Large intestine (tissue), 3 donors: ENCODE data around the gene PRPF38A. TPM values are rescaled to one million over a fixed set of nuclear protein-coding genes. Genes with fewer than 3 reads are reported as not detected.
A peak's percentile ranks its signal among the peaks of the same experiment; 100 is the strongest.

ENCODE experiments used
- DNase-seq, 2 donors: peaks; one replicate each; pipeline versions ENCODE4 v3.0.0 to v3.0.0-alpha.2; 2013
- H3K27ac ChIP-seq: one replicate; pipeline ENCODE4 v1.5.1; 2013; ENCODE audit warnings: low read length
- H3K27me3 ChIP-seq: 2 replicates; pipeline ENCODE4 v1.6.1; 2013; ENCODE audit warnings: low read length; ENCODE audit not compliant: control insufficient read depth, insufficient read depth
- H3K36me3 ChIP-seq: 2 replicates; pipeline ENCODE4 v1.6.1; 2013; ENCODE audit warnings: low read length; ENCODE audit not compliant: control insufficient read depth, insufficient read depth
- H3K4me1 ChIP-seq: one replicate; pipeline ENCODE4 v1.6.1; 2013; ENCODE audit warnings: low read length; ENCODE audit not compliant: control insufficient read depth, insufficient read depth
- H3K4me3 ChIP-seq: one replicate; pipeline ENCODE4 v1.5.1; 2013; ENCODE audit warnings: low read length
- H3K9me3 ChIP-seq: one replicate; pipeline ENCODE4 v1.6.1; 2013; ENCODE audit warnings: mild to moderate bottlenecking, low read depth, low read length, moderate library complexity; ENCODE audit not compliant: control insufficient read depth
- WGBS: methylation state at CpG from one replicate; pipeline ENCODE4 v1.1.5; 2013; ENCODE audit warnings: low lambda C conversion rate; ENCODE audit not compliant: insufficient coverage; 5-methylcytosine and 5-hydroxymethylcytosine counted together
- polyA plus RNA-seq: library from polyadenylated mRNA; unstranded; fragments of 120-200 nt; gene quantifications from one replicate; pipeline ENCODE4 v1.2.1, GENCODE V29; 2013

Gene PRPF38A
- polyA plus RNA-seq, 1 donor = 51.0 TPM

DNA sequence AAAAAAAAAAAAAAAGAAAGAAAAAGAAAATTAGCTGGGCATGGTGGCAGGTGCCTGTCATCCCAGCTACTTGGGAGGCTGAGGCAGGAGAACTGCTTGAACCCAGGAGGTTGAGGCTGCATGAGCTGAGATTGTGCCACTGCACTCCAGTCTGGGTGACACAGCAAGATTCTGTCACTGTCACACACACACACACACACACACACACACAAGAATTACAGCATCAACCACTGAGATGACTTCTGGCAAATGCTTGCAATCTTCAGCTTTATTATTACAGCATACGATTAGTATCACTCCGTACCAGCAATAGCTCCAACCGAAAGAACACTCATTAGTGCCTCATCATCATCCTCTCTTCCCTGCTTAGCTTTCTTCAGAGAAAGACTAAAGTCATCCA lies 4.8 kb upstream of the PRPF38A start:
- DNase-seq = no peak
- no peaks in the 10 kb centered on the region for H3K27me3 ChIP-seq
- H3K36me3 ChIP-seq = peaks cover 4% of the 10 kb centered on the region
- H3K4me3 ChIP-seq = no peak overlapping the region
- H3K4me1 ChIP-seq = peaks cover 7% of the 10 kb centered on the region
- 96% methylated on average over 3 of the region's 3 CpGs for WGBS
- H3K9me3 ChIP-seq = no peaks in the 10 kb centered on the region
- H3K27ac ChIP-seq = no peak overlapping the region

- Histone ChIP-seq H3K9me3 (no peaks in the 10 kb centered on the region), H3K36me3 (peaks cover 4% of the 10 kb centered on the region), H3K4me3 (no peak overlapping the region), H3K27me3 (no peaks in the 10 kb centered on the region), H3K27ac (no peak overlapping the region), H3K4me1 (peaks cover 7% of the 10 kb centered on the region)
- whole genome bisulfite sequencing = 100% methylated on average over 2 of the region's 6 CpGs
- no peak for DNase-seq
Measured at GRCh38 chr1:52400131-52400530, 4.3 kb upstream of the PRPF38A start.

- Histone ChIP-seq H3K4me3 (no peak overlapping the region), H3K36me3 (peaks cover 7% of the 10 kb centered on the region), H3K9me3 (no peaks in the 10 kb centered on the region), H3K4me1 (peaks cover 7% of the 10 kb centered on the region), H3K27me3 (no peaks in the 10 kb centered on the region), H3K27ac (peak overlapping the region; percentile 27)
- peak; percentile 45 to 71 for DNase-seq
- WGBS = no CpG with 5 or more reads among the region's 3 CpGs
Measured at GRCh38 chr1:52402860-52403240, 1.6 kb upstream of the PRPF38A start.

DNA sequence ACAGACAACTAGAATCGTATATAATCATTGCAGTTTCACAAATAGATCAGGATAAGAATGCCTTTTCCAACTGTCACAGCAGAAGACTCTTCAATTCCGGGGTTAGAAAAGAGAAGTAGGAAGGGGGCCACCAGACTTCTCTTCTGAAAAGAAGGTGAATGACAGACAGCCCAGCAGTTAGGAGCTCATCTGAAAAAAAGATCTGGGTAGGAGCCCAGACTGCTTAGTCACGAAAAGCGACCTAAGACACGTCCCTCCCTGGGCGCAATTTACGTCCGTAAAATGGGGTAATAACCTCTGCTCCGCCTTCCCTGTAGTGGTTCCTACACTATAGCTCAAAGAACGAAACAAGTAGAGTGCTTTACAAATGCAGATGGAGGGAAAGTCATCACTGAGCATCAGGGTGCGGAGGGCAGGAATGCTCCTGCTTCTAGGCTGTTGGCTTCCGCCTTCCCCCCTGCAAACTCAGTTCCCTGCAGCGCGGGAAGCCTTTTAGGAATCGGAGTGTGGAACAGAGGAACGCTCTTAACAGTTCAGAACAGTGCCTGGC lies 761 bp upstream of the PRPF38A start:
- H3K36me3 ChIP-seq = peaks cover 13% of the 10 kb centered on the region
- no peaks in the 10 kb centered on the region for H3K9me3 ChIP-seq
- H3K27me3 ChIP-seq = no peaks in the 10 kb centered on the region
- H3K4me3 ChIP-seq = peak overlapping the region; percentile 83
- H3K27ac ChIP-seq = peak overlapping the region; percentile 93
- H3K4me1 ChIP-seq = peaks cover 7% of the 10 kb centered on the region
- WGBS = no CpG with 5 or more reads among the region's 16 CpGs
- peak; percentile 13 to 41 for DNase-seq

GRCh38 chr1:52404975-52405338 lies 555 bp downstream of the PRPF38A start:
- WGBS = no CpG with 5 or more reads among the region's 8 CpGs
- DNase-seq = no peak
- Histone ChIP-seq H3K4me1 (peaks cover 7% of the 10 kb centered on the region), H3K4me3 (peak overlapping the region; percentile 83), H3K27me3 (no peaks in the 10 kb centered on the region), H3K36me3 (peaks cover 25% of the 10 kb centered on the region), H3K27ac (peak overlapping the region; percentile 93), H3K9me3 (no peaks in the 10 kb centered on the region)

DNA sequence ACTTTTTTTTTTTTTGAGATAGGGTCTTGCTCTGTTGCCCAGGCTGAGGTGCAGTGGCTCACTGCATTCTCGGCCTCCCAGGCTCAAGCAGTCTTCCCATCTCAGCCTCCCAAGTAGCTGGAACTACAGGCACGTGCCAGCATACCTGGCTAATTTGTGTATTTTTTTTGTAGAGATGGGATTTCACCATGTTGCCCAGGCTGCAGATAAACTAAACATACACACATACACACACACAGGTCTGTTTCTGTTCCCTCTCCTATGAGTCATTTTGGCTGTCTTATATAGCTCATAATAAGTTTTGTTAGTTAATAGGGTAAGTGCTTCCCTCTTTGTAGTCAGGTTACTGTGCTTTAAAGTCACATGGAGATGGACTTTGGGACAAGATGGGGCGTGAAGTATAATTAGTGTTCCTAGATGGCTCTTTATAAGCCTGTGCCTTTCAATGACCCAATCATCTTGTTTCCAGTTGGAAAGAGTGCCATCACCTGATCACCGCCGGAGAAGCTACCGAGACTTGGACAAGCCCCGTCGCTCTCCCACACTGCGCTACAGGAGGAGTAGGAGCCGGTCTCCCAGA lies 9.1 kb downstream of the PRPF38A start:
- Histone ChIP-seq H3K4me3 (no peak overlapping the region), H3K27me3 (no peaks in the 10 kb centered on the region), H3K36me3 (peaks cover 87% of the 10 kb centered on the region), H3K9me3 (no peaks in the 10 kb centered on the region), H3K4me1 (no peaks in the 10 kb centered on the region), H3K27ac (peak overlapping the region; percentile 45)
- peak in 1 of 2 donors; percentile 37 for DNase-seq
- WGBS = no CpG with 5 or more reads among the region's 10 CpGs

- H3K4me3 ChIP-seq = no peak overlapping the region
- H3K36me3 ChIP-seq = peaks cover 74% of the 10 kb centered on the region
- H3K9me3 ChIP-seq = no peaks in the 10 kb centered on the region
- DNase-seq = no peak
- no peaks in the 10 kb centered on the region for H3K4me1 ChIP-seq
- H3K27ac ChIP-seq = no peak overlapping the region
- H3K27me3 ChIP-seq = no peaks in the 10 kb centered on the region
Measured at GRCh38 chr1:52414942-52415341, 10.5 kb downstream of the PRPF38A start.

GRCh38 chr1:52416811-52417210 lies 12.4 kb downstream of the PRPF38A start:
- DNase-seq = no peak
- Histone ChIP-seq H3K27me3 (no peaks in the 10 kb centered on the region), H3K27ac (no peak overlapping the region), H3K36me3 (peaks cover 64% of the 10 kb centered on the region), H3K4me1 (no peaks in the 10 kb centered on the region), H3K9me3 (no peaks in the 10 kb centered on the region), H3K4me3 (no peak overlapping the region)
- 82% methylated on average over 2 of the region's 2 CpGs for WGBS

- Histone ChIP-seq H3K27ac (no peak overlapping the region), H3K4me1 (no peaks in the 10 kb centered on the region), H3K9me3 (no peaks in the 10 kb centered on the region), H3K27me3 (no peaks in the 10 kb centered on the region), H3K4me3 (no peak overlapping the region), H3K36me3 (peaks cover 46% of the 10 kb centered on the region)
- peak in 1 of 2 donors; percentile 30 for DNase-seq
- 20% methylated on average over 1 of the region's 1 CpG for WGBS
Measured at GRCh38 chr1:52420713-52421112, 16.3 kb downstream of the PRPF38A start.

GRCh38 chr1:52423055-52423454 lies 18.7 kb downstream of the PRPF38A start:
- no peak overlapping the region for H3K4me3 ChIP-seq
- H3K36me3 ChIP-seq = peaks cover 28% of the 10 kb centered on the region
- H3K27me3 ChIP-seq = no peaks in the 10 kb centered on the region
- no peaks in the 10 kb centered on the region for H3K9me3 ChIP-seq
- DNase-seq = no peak
- no peak overlapping the region for H3K27ac ChIP-seq
- no peaks in the 10 kb centered on the region for H3K4me1 ChIP-seq
- 100% methylated on average over 2 of the region's 2 CpGs for WGBS

DNA sequence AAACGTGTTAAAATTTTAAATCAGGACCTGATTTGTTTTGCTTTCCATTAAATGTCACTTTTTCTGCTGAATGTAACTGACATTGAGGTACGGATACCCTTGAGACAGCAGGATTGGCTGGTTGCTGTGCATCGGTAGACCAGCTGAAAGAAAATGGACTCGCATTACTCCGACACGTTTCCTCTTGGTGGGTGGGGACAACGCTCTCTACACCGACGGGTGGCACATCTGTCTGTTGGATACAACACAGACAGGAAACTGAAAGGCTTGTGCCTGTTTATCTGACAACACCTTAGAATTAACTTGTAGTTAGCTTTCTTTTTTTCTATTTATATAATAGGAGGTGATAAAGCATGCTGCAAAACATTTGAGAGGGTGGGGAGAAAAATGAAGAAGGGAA lies 19.4 kb downstream of the PRPF38A start:
- no peaks in the 10 kb centered on the region for H3K27me3 ChIP-seq
- no peak overlapping the region for H3K27ac ChIP-seq
- no peak for DNase-seq
- no peaks in the 10 kb centered on the region for H3K9me3 ChIP-seq
- WGBS = 80% methylated on average over 3 of the region's 9 CpGs
- H3K36me3 ChIP-seq = peaks cover 23% of the 10 kb centered on the region
- no peaks in the 10 kb centered on the region for H3K4me1 ChIP-seq
- no peak overlapping the region for H3K4me3 ChIP-seq
